A549 (cell line): ENCODE measurements around the gene SNF8.

Experiments used
- BHLHE40 ChIP-seq: IDR thresholded peaks from 2 replicates; pipeline ENCODE4 v1.6.1; 2012; ENCODE audit warnings: low read depth, low read length, inconsistent platforms
- CEBPB ChIP-seq, 2 experiments: fragments of >200 bp in 1 of 2; sonication (Bioruptor Twin) in 1 of 2; formaldehyde crosslinking in 1 of 2; IDR thresholded peaks; 2 replicates each; pipeline ENCODE4 v1.6.1; 2012 to 2016
- EP300 ChIP-seq, 2 experiments: fragments of >200 bp; sonication (Bioruptor Twin); formaldehyde crosslinking; IDR thresholded peaks; 2 replicates in 1 of 2; 3 replicates in 1 of 2; pipeline ENCODE4 v1.6.1; 2016 to 2017
- FOSB ChIP-seq: fragments of 250-450 bp; sonication (Bioruptor Pico); IDR thresholded peaks from 2 replicates; pipeline ENCODE4 v1.5.0; 2020; ENCODE audit warnings: mild to moderate bottlenecking, moderate library complexity
- FOSL2 ChIP-seq, 2 experiments: fragments of 450-650 bp in 1 of 2; fragments of >200 bp in 1 of 2; sonication (Bioruptor Twin) in 1 of 2; formaldehyde crosslinking; IDR thresholded peaks; 2 replicates each; pipeline versions ENCODE4 v1.5.0 to v1.6.1; 2016 to 2020; ENCODE audit warnings: mild to moderate bottlenecking in 1 of 2, moderate library complexity in 1 of 2
- HDAC2 ChIP-seq: fragments of 200-600 bp; sonication (generic); IDR thresholded peaks from 2 replicates; pipeline ENCODE4 v1.6.1; 2016
- HMGXB4 ChIP-seq: fragments of 250-450 bp; sonication (Bioruptor Pico); IDR thresholded peaks from 2 replicates; pipeline ENCODE4 v1.5.0; 2021; ENCODE audit warnings: mild to moderate bottlenecking, moderate library complexity, borderline replicate concordance
- HOXA7 ChIP-seq: fragments of 250-450 bp; sonication (Bioruptor Pico); IDR thresholded peaks from 2 replicates; pipeline ENCODE4 v1.5.0; 2020; ENCODE audit warnings: mild to moderate bottlenecking, moderate library complexity
- PBX3 ChIP-seq: IDR thresholded peaks from 2 replicates; pipeline ENCODE4 v1.6.1; 2012
- POLR2A ChIP-seq: IDR thresholded peaks from 2 replicates; pipeline ENCODE4 v1.6.1; 2012; ENCODE audit warnings: mild to moderate bottlenecking, low read length
- RFX5 ChIP-seq: fragments of 450-650 bp; IDR thresholded peaks from 2 replicates; pipeline ENCODE4 v1.7.1; 2014; ENCODE audit warnings: antibody characterized with exemption, mild to moderate bottlenecking, moderate library complexity
- ZFP36 ChIP-seq: fragments of 450-650 bp; IDR thresholded peaks from 2 replicates; pipeline ENCODE4 v1.6.1; 2014; ENCODE audit warnings: borderline replicate concordance; ENCODE audit not compliant: partially characterized antibody
- TF ChIP-seq, protein P1 (sequence below): fragments of >200 bp; sonication (Bioruptor Twin); formaldehyde crosslinking; IDR thresholded peaks from 3 replicates; pipeline ENCODE4 v1.5.1; 2016

DNA sequence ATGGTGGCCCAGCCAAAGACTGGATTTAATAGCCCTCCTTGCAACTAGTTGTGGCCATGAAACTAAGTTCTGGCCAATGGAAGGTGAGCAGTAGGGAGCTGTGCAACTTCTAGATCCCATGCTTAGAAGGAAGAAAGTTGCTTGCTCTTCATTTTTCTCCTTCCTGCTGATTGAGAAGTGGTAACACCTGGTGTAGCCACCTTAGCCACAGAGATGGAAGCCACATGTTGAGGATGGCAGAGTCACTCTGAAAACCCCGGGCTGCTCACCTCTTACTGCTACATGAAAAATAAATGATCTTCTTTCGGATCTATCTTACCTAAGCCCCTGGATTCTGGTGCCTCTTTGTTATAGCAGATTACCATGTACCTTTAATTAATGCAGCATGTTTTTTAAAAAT lies 62.4 kb downstream of the SNF8 start:
- TF ChIP-seq, protein P1, sequence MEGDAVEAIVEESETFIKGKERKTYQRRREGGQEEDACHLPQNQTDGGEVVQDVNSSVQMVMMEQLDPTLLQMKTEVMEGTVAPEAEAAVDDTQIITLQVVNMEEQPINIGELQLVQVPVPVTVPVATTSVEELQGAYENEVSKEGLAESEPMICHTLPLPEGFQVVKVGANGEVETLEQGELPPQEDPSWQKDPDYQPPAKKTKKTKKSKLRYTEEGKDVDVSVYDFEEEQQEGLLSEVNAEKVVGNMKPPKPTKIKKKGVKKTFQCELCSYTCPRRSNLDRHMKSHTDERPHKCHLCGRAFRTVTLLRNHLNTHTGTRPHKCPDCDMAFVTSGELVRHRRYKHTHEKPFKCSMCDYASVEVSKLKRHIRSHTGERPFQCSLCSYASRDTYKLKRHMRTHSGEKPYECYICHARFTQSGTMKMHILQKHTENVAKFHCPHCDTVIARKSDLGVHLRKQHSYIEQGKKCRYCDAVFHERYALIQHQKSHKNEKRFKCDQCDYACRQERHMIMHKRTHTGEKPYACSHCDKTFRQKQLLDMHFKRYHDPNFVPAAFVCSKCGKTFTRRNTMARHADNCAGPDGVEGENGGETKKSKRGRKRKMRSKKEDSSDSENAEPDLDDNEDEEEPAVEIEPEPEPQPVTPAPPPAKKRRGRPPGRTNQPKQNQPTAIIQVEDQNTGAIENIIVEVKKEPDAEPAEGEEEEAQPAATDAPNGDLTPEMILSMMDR: no peak
- TF ChIP-seq HOXA7 (CRISPR knock-in tag): no peak
- no peak for TF ChIP-seq HDAC2
- no peak for TF ChIP-seq CEBPB (IDR thresholded peaks at IDR 0.05)
- TF ChIP-seq RFX5: no peak
- TF ChIP-seq PBX3: no peak
- no peak for TF ChIP-seq POLR2A
- no peak for TF ChIP-seq FOSL2 (IDR thresholded peaks at IDR 0.05)
- TF ChIP-seq FOSL2 (CRISPR knock-in tag; IDR thresholded peaks at IDR 0.05): no peak
- TF ChIP-seq FOSB (CRISPR knock-in tag): no peak
- TF ChIP-seq HMGXB4 (CRISPR knock-in tag): no peak
- no peak for TF ChIP-seq ZFP36
- TF ChIP-seq BHLHE40: no peak
- no peak for TF ChIP-seq EP300 (IDR thresholded peaks at IDR 0.05)
